NCI-H1105 treated with DMSO at 0.1 percent for 48 hours (cell line): ENCODE measurements around the gene CLEC7A.

Source experiments
- DNase-seq: peaks from one replicate; lab custom pipeline; 2025; lab: John Stamatoyannopoulos, UW

CLEC7A gene

GRCh38 chr12:10130042-10130441 is at the start of gene CLEC7A:
Gene CLEC7A, minus strand, starts transcription at chr12:10130199. Its CDS starts 117 bp downstream, at chr12:10130082.
- no peak for DNase-seq

GRCh38 chr12:10179776-10180181 is 49.8 kb upstream of the CLEC7A start:
- DNase-seq = no peak

GRCh38 chr12:10178821-10179220 is 48.8 kb upstream of the CLEC7A start, which contains the start of gene TMEM52B:
Gene TMEM52B, plus strand, starts transcription at chr12:10179032. Its CDS starts 543 bp downstream, at chr12:10179575.
- DNase-seq = no peak

- DNase-seq = no peak
Measured at GRCh38 chr12:10175846-10176636, 46.0 kb upstream of the CLEC7A start.

GRCh38 chr12:10174986-10175614 is 45.1 kb upstream of the CLEC7A start:
- no peak for DNase-seq

GRCh38 chr12:10171973-10172728 is 42.2 kb upstream of the CLEC7A start, which contains the start of gene OLR1:
Gene OLR1, minus strand, starts transcription at chr12:10172132. Its CDS starts 55 bp downstream, at chr12:10172077.
- no peak for DNase-seq

GRCh38 chr12:10170216-10170615 is 40.2 kb upstream of the CLEC7A start:
- no peak for DNase-seq

GRCh38 chr12:10169104-10169503 is 39.1 kb upstream of the CLEC7A start:
- no peak for DNase-seq

- DNase-seq = no peak
Measured at GRCh38 chr12:10167599-10167998, 37.6 kb upstream of the CLEC7A start.

- no peak for DNase-seq
Measured at GRCh38 chr12:10165421-10165820, 35.4 kb upstream of the CLEC7A start.

- DNase-seq = no peak
Measured at GRCh38 chr12:10163084-10163483, 33.1 kb upstream of the CLEC7A start.

- peak; percentile 89 for DNase-seq
Measured at GRCh38 chr12:10160617-10161385, 30.8 kb upstream of the CLEC7A start.

- no peak for DNase-seq
Measured at GRCh38 chr12:10159280-10159679, 29.3 kb upstream of the CLEC7A start.

GRCh38 chr12:10158406-10158805 is 28.4 kb upstream of the CLEC7A start:
- no peak for DNase-seq

GRCh38 chr12:10155966-10156365 is 26.0 kb upstream of the CLEC7A start:
- DNase-seq = no peak

- DNase-seq = no peak
Measured at GRCh38 chr12:10154145-10154496, 24.1 kb upstream of the CLEC7A start.

GRCh38 chr12:10153271-10154144 is 23.5 kb upstream of the CLEC7A start:
- peak; percentile 65 for DNase-seq

GRCh38 chr12:10151621-10152020 is 21.6 kb upstream of the CLEC7A start:
- DNase-seq = no peak

- no peak for DNase-seq
Measured at GRCh38 chr12:10147714-10148403, 17.9 kb upstream of the CLEC7A start.

- no peak for DNase-seq
Measured at GRCh38 chr12:10142976-10143589, 13.1 kb upstream of the CLEC7A start.
